Measurements from ENCODE around the gene SFI1.

GRCh38 chr22:31647523-31648320 lies 151.4 kb downstream of the SFI1 start:
- TF ChIP-seq POLR2A (IDR thresholded peaks at IDR 0.05) = no peak
- no peak for TF ChIP-seq CTCF (IDR thresholded peaks at IDR 0.05)
